Left forelimb (tissue), 1 donor: ENCODE data around the gene IL6.
A peak's percentile ranks its signal among the peaks of the same experiment; 100 is the strongest.
"Not testable (repeated sequence)": the region's sequence is repeated elsewhere in the genome, so short reads cannot be mapped to it uniquely, and the experiment has no call there.

Experiments
- DNase-seq: peaks from one replicate; pipeline ENCODE4 v3.0.0-alpha.2; 2018; ENCODE audit warnings: low spot score

The IL6 gene

GRCh38 chr7:22726907-22727713 lies at the start of gene IL6:
Gene IL6 (plus strand): TSS chr7:22727200. CDS start chr7:22727263, 63 bp downstream.
- peak; percentile 83 for DNase-seq

- DNase-seq, result not testable (repeated sequence)
Measured at GRCh38 chr7:22677263-22677662, 49.7 kb upstream of the IL6 start.

GRCh38 chr7:22677680-22678079 lies 49.3 kb upstream of the IL6 start:
- DNase-seq, result no peak

GRCh38 chr7:22680482-22680911 lies 46.5 kb upstream of the IL6 start:
- no peak for DNase-seq

GRCh38 chr7:22681312-22681711 lies 45.7 kb upstream of the IL6 start:
- no peak for DNase-seq

- no peak for DNase-seq
Measured at GRCh38 chr7:22681852-22682657, 44.9 kb upstream of the IL6 start.

GRCh38 chr7:22683379-22683778 lies 43.6 kb upstream of the IL6 start:
- DNase-seq, result no peak

GRCh38 chr7:22686620-22687019 lies 40.4 kb upstream of the IL6 start:
- DNase-seq, result no peak

GRCh38 chr7:22688084-22688483 lies 38.9 kb upstream of the IL6 start:
- no peak for DNase-seq

GRCh38 chr7:22688934-22689333 lies 38.1 kb upstream of the IL6 start:
- DNase-seq, result not testable (repeated sequence)

GRCh38 chr7:22694597-22695207 lies 32.3 kb upstream of the IL6 start:
- no peak for DNase-seq

GRCh38 chr7:22695476-22696132 lies 31.4 kb upstream of the IL6 start:
- DNase-seq, result no peak

- no peak for DNase-seq
Measured at GRCh38 chr7:22696541-22697228, 30.3 kb upstream of the IL6 start.

GRCh38 chr7:22697322-22697859 lies 29.6 kb upstream of the IL6 start:
- DNase-seq, result no peak

- no peak for DNase-seq
Measured at GRCh38 chr7:22697876-22698606, 29.0 kb upstream of the IL6 start.

- no peak for DNase-seq
Measured at GRCh38 chr7:22698767-22699166, 28.2 kb upstream of the IL6 start.

- DNase-seq, result no peak
Measured at GRCh38 chr7:22700559-22701002, 26.4 kb upstream of the IL6 start.

GRCh38 chr7:22702516-22702915 lies 24.5 kb upstream of the IL6 start:
- DNase-seq, result no peak

- not testable (repeated sequence) for DNase-seq
Measured at GRCh38 chr7:22703107-22703855, 23.7 kb upstream of the IL6 start.
